GM18502 (cell line): ENCODE measurements around the gene PITPNM1.
"Not testable (repeated sequence)": the region's sequence is repeated elsewhere in the genome, so short reads cannot be mapped to it uniquely, and the experiment has no call there.

Experiments
- ATAC-seq: cut with Tn5 transposase; IDR thresholded peaks from one replicate; pipeline ENCODE4 v1.9.1; 2021; ENCODE audit warnings: mild to moderate bottlenecking; ENCODE audit not compliant: unreplicated experiment, poor library complexity

The PITPNM1 gene

GRCh38 chr11:67491276-67492068, 13.7 kb downstream of the PITPNM1 start:
- ATAC-seq = no peak

DNA sequence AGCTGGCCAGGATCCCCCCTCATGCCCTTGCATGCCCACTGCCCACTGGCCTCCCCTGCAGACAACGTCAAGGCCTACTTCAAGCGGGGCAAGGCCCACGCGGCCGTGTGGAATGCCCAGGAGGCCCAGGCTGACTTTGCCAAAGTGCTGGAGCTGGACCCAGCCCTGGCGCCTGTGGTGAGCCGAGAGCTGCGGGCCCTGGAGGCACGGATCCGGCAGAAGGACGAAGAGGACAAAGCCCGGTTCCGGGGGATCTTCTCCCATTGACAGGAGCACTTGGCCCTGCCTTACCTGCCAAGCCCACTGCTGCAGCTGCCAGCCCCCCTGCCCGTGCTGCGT, 14.5 kb downstream of the PITPNM1 start:
- ATAC-seq = no peak

GRCh38 chr11:67489885-67490726, 15.1 kb downstream of the PITPNM1 start:
- no peak for ATAC-seq

DNA sequence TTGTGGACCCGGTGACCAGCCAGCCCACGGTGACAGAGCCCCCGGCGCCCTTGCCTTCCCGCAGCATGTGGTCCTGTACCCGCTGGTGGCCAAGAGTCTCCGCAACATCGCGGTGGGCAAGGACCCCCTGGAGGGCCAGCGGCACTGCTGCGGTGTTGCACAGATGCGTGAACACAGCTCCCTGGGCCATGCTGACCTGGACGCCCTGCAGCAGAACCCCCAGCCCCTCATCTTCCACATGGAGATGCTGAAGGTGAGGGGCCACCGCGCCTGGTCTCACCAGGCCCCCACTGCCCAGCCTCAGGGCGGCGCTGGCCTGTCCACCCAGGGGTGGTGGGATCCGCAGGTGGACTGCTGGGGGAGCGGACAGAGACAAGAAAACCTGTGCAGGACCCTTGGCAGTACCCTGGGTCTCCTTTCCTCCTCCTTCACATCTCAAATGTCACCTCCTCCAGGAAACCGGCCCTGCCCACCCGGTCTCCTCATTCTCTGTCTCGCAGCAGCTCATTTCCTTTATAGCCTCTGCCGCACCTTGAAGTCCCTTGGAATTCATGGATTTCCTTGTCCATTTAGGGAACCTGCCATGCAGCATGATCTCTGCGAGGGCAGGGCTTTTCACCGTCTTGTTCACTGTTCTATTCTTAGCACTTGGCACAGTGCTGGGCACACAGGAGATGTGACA, 15.8 kb downstream of the PITPNM1 start:
- ATAC-seq = no peak

GRCh38 chr11:67486481-67487195, 18.5 kb downstream of the PITPNM1 start:
- ATAC-seq = no peak

- ATAC-seq = not testable (repeated sequence)
Observed at GRCh38 chr11:67485873-67486361, 19.2 kb downstream of the PITPNM1 start.

DNA sequence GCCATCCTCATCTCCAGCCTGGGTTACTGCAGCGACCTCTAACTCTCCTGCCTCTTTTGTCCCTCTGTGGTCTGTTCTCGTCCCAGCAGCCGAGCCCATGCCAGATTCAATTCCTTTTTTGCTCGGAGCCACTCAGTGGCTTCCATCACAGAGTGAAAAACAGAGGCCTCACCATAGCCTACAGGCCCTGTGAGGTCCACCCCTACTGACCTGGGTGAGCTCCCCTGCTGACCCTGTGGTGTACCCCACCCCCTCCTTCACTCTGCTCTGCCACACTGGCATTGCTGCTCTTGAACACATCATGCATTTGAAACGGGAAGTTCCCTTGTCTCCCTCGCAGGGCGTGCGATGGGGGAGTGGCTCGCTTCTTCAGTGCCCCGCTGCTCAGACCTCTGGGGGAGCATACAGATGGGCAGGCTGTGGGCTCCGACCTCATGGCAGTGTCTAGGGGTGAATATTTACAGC, 20.3 kb downstream of the PITPNM1 start:
- no peak for ATAC-seq

DNA sequence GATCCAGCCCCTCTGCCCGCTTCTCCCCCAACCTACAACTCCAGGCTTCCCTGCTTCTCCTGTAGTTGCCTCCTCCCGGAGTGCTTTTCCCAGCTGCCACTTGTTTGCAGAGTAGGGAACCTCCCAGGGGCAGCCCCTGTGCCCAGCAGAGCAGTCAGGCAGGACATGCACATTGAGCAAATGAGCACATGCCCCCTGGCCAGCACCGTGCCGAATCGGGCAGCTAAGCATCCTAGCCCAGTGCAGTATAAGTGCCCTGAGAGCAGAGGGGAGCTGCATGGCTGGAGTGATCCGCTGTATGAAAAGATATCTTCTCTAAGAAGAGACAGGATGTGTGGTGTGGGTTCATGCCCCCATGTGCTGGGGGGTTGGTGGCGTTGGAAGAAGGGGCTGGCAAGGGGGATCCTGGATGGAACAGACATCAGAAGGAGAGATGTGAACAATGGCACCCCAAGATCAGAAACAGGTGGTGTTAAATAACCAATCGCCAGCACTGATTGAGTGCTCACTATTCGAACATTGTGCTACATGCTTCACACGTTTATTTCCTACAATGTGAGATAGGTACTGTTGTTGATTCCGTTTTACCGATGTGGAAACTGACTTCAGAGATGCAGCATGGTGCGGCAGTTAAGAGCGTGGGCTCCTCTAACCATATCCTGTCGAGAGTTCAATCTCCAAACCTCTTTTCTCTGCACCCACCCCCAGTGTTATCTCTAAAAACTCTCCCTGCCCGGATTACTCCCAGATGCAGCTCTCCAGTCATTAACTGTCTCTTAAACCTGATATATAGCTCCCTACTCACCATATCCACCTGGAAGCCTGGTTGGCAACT, 21.1 kb downstream of the PITPNM1 start:
- no peak for ATAC-seq

DNA sequence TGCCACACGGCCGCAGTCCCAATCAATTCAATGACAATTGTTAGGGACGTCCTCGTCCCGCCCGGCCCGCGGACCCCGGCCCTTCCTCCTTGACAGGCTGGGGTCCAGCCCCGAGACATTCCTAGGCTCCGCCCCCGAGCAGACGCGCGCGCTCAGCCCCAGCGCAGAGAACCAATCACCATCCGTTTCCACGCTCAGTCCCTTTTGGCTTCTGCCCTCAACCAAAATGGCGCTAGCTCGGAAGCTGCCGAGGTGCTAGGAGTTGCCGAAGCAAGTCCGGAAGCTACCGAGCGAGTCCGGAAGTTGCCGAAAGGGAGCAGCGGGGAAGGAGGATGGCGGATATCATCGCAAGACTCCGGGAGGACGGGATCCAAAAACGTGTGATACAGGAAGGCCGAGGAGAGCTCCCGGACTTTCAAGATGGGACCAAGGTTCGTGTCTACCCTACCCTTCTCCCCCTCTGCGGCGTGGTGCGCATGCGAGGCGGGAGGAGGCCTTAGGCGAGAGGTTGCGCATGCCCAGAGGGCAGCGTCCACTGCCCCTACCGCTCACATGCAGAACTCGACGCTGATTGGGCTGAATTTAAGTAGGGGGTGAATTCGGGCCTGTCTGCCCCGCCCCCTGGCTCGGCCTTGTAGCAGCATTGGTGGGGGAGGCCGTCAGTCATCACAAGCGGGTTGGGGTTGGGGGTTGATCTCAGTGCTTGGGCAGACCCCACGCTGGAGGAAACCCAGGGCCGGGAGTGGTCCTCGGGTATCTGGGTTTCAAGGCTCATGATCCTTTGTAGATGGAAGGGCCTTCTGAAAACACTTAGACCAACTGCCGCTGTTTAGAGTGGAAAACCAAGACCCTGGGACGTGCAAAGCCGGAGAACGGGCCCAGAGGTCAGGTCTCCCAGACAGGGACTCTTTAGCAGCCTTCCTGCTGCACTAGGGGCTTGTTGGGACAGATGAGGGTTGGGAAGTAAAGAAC, 22.1 kb downstream of the PITPNM1 start, which contains the start of gene AIP:
Gene AIP (plus strand): TSS at position 200 of the 972 bp plus-strand sequence. CDS start 133 bp downstream, at position 333.
- peak; percentile 70 for ATAC-seq

GRCh38 chr11:67482275-67482826, 22.8 kb downstream of the PITPNM1 start:
- peak; percentile 8 for ATAC-seq

DNA sequence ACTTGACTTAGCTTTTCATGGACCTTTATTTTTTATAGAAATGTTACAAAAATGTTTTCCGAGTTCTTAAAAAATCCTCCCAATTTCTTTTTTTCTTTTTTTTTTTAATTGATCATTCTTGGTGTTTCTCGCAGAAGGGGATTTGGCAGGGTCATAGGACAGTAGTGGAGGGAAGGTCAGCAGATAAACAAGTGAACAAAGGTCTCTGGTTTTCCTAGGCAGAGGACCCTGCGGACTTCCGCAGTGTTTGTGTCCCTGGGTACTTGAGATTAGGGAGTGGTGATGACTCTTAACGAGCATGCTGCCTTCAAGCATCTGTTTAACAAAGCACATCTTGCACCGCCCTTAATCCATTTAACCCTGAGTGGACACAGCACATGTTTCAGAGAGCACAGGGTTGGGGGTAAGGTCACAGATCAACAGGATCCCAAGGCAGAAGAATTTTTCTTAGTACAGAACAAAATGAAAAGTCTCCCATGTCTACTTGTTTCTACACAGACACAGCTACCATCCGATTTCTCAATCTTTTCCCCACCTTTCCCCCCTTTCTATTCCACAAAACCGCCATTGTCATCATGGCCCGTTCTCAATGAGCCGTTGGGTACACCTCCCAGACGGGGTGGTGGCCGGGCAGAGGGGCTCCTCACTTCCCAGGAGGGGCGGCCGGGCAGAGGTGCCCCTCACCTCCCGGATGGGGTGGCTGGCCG, 27.7 kb downstream of the PITPNM1 start:
- not testable (repeated sequence) for ATAC-seq

GRCh38 chr11:67476692-67477091, 28.5 kb downstream of the PITPNM1 start:
- not testable (repeated sequence) for ATAC-seq

DNA sequence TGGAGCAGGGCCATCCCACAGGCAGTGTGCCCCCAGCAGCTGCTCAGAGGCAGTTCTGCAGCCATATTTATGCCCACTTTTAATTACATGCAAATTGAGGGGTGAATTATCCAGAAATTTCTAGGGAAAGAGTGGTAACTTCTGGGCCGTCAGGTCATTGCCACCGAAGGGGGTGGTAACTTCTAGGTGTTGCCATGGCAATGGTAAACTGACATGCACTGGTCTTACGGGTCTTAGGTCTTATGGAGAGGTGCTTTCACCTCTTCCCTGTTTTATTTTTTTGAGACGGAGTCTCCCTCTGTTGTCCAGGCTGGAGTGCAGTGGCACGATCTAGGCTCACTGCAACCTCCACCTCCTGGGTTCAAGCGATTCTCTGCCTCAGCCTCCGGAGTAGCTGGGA, 32.3 kb downstream of the PITPNM1 start:
- no peak for ATAC-seq

GRCh38 chr11:67470337-67471002, 34.7 kb downstream of the PITPNM1 start:
- no peak for ATAC-seq

GRCh38 chr11:67469508-67469811, 35.7 kb downstream of the PITPNM1 start:
- no peak for ATAC-seq

DNA sequence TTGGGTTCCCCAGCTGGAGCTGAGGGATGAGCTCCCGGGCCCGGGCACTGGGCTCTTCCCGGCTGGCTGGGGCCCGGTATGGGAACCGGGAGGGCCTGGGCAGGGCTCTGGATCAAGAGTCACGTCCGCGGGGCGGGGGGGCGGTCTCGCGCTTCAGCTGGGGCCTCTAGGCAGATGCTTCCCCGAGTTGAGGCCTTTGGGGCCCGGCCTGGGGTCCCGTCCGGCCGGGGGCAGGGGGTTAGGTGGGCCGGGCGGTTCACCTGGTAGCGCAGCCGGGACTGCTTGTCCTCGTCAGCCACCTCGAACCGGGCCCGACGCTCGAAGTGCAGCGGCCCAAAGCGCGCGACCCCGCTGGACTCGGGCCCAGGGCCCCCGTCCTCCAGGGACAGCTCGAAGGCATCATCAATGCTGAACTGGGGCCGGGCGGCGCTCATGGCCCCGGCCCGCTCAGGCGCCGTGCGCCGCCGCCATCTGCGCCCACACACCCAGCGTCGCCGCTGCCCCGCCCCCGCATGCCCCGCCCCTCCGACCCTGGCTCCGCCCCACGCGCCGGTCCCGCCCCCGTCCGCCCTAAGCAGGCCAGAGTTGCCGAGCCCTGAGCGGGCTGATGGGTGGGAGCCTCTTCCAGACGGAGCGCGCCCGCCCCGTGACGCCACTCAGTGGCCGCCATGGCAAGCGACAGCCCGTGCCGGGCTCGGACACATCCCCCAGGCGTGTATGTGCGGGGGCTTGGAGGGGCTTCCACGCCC, 36.2 kb downstream of the PITPNM1 start, which contains the start of gene TMEM134:
Gene TMEM134 (minus strand): TSS at position 493 of the 749 bp plus-strand sequence. CDS start 59 bp downstream, at position 434.
- ATAC-seq = peak; percentile 69
